CD4-positive, alpha-beta T cell treated with Interleukin-6 at 100 ng/mL for 8 hours (primary cell): Measurements from ENCODE around the gene FGGY.

Source experiments
- DNase-seq: peaks from one replicate; pipeline ENCODE4 v3.0.0-alpha.2; 2020; ENCODE audit warnings: mixed read lengths, low spot score

The FGGY gene

DNA sequence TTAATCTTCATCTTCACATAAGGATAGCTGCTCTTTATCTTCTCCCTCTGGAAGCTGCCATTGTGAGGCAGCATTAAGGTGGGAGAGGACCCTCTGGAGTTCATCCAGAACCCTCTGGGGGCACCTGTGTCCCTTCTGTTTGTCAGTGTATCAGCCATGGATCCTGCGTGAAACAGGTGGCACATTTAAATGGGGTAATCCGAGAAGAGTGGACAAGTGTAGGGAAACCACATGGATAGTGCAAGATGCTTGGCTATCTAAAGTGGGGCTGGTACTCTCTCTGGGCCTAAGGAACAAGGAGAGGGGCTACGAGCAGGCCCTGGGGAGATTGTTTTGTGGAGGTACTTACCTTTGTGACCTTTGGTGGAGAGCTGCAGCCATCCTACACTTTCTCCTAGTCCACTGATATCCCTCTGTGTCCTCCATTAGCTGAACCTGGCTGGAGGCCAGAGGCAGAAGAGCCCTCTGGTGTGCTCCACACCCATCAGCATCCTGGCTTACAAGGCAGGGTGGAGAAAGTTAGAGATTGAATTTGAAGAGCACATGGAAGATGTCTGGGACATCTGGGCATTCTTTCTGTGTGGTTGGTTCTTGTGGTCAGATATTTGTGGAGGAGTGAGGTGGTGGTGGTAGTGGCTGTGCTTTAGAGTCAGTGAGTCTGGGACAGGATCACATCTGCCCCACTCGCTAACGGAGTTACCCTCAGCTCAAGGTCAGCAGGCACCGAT, 117.7 kb downstream of the FGGY start:
- no peak for DNase-seq

DNA sequence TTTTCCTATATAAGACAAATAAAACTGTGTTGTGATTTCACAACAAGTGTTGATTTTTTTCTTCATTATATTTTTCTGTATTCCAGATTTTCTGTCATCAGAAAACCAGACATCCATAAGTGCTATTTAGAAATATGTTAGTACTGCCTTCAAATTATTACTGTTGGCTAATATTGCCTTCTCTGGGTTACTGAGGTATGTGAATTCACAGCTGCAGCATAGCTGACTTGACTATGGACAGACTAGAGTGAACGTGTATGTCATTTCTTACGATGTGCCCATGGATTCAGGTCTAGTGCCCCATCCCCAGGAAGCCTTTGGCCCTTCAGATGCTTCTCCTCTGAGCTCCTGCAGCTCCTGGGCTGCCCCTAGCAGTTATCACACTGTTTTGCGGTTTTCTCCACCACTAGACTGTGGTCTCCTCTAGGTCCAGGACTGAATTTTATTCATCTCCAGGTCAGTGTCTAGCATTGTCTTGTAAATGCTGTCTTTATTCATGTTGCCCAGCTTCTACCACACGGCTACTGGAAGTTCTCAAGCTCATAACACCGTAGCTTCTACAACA, 118.5 kb downstream of the FGGY start:
- no peak for DNase-seq

DNA sequence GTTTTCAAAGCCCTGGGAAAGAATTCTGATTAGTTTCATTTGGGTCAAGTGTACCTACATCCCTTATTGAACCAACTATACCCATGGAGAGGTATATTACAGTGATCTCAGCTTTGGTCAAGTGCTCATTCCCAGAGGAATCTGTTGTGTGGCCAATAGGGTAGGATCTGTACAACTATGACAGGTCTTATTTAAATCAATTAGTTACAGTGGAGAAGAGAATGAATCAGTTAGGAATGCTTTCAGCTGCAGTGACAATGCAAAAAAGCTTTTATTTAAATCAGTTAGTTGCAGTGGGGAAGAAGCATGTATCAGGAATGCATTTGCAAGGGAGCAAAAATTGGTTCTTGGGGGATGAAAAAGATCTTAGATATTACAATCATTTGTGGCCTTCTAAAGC, 119.0 kb downstream of the FGGY start:
- DNase-seq = no peak

DNA sequence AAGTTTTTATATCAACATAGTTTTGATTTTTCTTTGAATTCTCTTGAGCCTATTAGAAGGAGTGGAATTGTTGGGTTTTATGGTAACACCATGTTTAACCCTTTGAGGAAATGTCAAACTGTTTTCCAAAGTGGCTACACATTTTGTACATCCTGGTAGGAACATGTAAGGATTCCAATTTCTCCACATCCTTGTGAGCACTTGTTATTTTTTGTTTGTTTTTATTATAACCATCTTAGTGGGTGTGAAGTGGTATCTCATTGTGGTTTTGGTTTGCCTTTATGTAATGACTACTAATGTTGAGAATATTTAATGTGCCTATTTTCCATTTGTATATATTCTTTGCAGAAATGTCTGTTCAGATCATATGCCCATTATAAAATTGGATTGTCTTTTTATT, 120.5 kb downstream of the FGGY start:
- no peak for DNase-seq

DNA sequence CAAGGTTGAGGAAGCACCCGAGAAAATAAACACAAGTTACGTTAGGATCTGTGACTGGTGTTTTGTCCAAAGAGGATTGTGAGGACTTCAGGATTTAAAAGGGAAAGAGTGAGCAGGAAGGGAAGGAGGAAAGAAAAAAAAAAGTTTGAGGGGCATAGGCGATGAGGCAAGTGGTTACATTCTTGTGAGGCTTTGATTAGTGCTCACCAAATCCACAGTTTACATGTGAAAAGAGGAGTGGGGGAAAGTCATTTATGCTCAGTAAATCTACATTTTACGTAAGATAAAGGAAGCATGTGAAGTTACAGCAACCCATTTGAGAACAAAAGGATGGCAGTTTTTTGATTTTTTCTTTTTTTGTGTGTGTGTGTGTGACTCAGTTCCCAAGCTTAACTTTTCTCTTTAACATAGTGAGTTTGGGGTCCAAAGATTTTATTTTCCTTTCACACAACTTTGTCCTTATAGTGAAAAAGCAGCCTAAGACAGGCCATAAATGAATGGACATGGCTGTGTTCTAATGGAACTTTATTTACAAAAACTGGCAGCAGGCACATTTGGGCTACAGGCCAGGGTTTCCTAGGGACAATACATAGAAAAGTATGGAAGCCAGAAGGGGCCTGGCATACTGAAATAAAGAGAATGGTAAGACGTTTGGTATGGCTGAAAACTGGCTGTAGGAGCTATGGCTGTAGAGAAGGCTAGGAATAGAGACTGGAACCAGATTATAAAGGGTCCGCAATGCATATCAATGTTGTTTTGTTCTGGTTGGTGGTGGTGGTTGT, 121.7 kb downstream of the FGGY start:
- DNase-seq = no peak

DNA sequence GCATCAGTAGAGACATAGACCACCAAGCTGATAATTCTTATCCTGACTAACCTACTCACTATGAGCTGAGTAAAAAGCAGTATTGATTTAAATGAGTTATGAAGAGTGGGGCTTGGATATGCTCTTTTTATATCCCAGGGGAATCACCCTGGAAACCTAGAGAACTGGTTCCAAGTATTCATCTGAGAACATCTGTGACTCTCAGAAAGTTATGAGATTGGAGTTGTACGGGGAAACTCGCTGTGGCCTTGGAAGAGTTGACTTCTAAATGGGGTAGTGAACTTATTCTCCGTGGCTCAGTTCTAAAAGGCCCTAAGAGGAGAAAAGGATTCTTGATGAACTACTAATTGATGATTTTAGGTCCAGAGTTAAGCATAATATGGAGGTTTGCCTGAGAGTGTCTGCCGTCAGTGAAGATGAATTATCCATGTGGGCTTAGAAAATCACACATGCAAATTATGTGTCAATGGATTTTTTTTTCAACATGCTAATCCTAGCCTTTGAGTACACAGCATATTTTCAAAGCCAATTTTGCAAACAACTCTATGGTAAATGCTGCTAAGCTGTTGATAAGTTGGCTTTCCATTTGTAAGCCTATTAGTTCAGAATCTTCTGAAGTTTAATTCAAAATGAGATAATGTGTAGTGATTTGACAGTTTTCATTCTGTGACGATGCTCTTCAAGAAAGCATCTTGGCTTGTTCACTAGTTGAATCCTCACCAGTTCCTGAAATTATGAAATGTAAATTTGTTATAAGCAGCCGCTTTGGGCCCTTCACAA, 122.7 kb downstream of the FGGY start:
- no peak for DNase-seq

DNA sequence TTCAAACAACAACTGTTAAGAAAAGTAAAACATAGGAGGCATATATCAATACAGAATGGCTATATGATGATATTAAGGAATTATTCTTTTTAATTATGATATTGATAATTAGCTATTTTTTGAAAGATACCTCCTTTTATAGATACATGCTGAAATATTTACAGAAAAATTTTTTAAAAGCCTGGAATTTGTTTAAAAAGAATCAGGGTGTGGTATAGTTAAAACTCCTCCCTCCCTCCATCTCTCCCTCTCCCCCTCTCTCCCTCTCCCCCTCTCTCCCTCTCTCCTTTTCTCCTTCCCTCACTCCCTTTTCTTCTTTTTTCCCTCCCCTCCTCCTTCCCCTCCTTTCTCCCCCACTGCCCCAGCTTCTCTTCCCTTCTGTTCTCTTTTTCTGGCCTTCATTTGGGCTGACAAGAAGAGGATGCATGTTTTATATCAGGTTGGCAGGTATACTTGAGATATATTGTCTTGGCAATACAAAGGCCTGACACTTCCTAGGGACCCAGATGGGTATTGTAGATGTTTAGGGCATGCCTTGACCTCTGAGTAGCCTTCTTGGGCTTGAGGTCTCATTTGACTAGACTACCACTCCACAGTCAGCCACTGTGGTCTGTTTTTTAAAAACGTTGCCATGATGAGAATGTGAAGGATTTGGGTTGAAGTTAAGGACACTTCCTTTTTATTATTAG, 124.5 kb downstream of the FGGY start:
- DNase-seq = no peak

DNA sequence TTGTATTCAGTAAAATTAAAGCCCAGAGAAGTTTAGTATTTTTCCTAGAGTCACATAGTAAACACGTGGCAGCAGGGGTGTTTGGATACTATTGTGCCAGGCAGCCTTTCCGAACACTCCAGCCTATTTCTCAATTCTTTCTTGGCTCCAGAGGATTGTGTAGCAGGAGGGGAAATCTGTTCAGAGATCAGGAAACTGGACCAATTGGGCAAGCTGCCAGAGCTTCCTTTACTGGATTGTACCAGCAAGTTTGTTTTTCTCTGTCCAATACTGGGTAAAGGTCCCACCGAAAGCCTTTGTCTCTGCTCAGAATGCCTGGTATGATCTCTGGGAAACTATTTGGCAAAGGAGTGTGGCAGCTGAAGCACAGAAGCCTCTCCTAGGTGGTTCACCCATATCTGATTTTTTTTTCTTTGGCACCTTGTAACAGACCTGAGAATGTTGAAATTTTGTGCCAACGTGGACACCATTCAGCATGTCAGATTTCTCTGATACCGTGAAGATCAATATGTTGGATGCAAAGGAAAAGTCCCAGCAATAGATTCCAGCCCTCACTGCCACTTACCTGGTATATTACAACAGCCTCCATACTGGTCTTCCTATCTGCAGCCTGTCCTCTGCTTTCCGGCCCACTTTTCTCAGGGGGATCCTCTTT, 126.2 kb downstream of the FGGY start:
- no peak for DNase-seq

DNA sequence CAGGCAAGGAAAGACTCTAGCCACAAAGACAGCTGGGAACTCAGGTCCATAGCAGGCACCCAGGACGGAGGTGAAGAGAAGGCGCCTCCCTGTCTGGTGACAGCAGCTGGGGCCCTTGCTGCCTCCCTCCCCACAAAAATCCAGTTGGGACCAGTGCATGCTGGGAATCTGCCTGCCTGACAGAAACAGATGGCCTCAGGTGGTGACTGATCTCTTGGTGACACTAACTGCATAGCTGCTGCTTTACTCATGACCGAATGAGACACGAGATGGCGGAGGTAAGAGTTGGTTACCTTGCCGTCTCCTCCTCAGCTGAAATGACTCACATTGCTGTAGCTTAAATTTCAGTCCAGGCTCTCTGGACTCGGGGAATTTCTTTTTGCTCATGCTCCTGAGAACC, 130.3 kb downstream of the FGGY start:
- DNase-seq = no peak

DNA sequence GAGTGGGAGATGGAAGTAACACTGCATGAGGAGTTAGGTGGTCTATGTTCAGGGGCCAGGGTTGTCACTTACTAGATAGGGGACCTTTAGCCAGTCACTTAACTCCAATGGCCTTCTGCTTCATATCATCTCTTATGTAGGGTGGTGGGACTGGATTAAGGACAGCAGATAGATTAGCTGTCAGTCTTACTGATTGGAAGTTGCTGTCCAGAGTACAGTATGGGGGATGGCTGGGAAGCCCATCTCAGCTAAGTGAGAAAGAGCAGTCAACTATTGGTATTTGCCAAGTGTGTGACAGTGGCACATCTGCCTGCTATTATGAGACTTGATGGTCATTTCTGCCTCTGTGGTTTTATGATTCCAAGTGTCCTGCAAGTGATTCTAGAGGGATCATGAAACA, 130.9 kb downstream of the FGGY start:
- no peak for DNase-seq

DNA sequence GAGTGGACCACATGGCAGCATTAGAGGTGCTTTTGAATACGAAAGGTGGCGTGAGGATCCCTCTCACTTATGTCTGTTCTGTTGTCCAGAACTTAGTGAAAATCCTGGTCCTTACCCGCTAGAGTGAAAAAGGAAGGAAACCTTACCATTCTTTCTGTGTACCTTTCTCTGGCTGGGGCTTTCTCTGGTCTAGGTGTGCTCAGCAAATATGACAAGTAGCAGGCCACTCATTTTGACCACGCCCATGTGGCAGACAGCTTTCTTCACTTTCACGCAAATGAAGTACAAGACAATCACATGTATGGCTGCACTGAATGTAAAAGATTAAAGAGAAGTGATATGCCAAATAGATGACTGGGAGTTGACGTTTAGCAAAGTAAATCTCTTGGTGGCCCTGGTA, 131.9 kb downstream of the FGGY start:
- DNase-seq = no peak

DNA sequence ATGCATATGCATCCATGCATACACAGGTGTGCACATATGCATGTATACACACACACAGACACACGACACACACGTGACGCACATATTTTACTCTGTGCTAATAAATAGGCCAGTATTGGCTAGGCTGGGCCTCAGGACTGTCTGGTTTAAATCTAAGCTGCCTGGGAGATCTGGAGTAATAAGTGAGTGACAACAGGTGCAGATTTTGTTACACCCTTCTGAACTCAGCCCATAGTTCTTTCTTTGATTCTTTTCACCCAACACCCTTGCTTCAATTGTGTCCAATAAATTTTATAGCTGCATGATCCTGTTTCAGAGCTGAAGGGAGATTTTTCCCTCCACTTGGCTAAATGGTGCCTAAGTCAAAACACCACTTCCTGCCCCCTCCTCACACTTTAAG, 132.8 kb downstream of the FGGY start:
- DNase-seq = no peak

DNA sequence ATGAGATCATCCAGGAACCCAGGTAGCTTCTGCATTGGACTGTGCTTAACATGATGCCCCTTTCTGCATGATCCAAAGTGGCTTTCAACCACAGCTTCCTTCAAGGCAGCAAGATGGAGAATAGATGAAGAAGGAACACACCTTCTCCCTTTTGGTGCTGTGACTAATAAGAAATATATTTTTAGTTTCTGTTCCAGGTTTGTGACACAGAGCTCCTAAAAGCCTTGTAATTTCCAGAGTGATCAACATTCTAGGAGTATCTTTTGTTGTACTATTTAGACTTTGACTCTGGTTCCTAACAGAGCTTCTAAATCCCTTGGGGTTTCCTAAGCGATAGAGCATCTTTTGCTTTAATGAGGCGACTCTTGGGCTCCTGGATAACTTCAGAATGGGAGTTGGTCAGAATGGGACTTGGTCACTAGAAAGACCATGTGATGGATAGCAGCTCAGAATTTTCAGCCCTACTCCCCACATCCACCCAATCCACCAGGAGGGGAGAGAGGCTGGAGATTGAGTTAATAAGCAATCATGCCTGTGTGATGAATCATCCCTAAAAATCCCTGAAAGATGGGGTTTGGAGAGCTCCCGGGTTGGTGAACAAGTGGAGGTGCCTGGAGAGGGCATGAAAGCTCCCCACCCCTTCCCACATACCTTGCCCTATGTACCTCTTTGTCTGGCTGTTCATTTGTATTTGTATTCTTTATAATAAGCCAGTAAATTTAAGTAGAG, 134.8 kb downstream of the FGGY start:
- no peak for DNase-seq

DNA sequence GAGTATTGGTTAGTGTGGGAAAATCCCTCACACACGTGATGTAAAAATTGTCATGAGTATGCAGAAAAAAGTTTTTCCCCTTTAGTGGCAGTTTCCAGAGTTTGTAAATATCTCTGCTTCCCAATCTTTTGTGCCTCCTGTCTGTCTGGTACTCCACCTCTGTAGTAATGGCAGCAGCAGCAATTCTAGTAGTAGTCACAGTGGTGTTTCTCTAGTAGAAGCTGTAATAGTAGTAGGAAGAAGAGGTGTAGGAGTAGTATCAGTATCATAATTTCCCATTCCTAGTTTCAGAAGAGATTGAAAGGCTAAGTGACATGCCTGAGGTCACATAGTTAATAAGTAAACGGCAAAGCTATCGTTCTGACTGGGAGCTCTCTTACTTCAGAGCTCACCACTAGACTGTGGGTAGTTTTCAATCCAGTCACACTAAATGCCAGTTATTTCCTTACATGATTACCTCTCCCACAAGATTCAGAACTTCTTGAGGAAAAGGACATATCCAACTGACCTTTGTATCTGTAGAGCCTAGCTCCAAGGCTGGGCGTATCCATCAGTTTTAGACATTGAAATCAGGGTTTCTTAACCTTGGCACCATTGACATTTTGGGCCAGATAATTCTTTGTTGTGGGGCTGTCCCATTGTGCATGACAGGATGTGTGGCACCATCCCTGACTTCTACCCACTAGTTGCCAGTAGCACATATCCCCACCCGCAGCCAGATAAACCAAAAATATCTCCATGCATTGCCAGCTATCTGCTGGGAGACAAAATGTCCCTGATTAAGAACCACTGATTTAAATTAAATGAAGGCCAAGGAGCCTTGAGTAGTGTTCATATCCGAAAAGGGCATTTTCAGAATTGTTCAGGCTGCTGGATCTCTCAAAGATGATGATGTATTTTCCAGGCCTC, 135.9 kb downstream of the FGGY start:
- no peak for DNase-seq

DNA sequence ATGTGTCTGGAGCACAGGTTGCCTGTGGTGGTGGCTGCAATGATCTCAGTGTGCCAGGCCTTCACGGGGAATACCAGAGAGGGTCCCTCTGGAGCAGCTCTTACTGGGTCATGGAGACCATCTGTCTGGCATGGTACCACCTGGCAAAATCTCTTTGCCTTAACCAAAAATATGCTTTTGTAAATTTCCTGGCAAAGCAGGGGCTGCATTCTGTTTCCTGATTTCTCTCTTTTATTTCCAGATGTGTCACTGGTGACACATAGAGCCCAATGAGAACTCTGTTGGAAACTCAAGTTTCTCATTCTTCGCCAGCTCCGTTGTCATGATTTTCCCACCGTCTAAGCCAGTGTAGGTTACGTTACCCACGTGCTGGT, 136.5 kb downstream of the FGGY start:
- no peak for DNase-seq

DNA sequence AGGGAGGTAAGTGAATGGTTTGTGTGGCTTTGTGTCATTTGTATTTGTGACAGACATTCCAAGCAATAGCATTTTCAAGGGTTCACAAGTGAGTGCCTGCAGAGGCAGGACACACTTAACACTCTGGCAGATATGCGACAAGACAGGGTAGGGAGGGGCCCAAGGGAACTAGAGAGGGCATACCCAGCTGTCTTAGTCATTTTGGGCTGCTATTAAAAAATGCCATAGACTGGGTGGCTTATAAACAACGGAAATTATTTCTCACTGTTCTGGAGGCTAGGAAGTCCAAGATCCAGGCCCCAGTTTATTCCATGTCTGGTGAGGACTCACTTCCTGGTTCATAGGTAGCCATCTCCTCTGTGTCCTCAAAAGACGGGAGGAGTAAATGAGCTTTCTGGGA, 137.4 kb downstream of the FGGY start:
- no peak for DNase-seq

DNA sequence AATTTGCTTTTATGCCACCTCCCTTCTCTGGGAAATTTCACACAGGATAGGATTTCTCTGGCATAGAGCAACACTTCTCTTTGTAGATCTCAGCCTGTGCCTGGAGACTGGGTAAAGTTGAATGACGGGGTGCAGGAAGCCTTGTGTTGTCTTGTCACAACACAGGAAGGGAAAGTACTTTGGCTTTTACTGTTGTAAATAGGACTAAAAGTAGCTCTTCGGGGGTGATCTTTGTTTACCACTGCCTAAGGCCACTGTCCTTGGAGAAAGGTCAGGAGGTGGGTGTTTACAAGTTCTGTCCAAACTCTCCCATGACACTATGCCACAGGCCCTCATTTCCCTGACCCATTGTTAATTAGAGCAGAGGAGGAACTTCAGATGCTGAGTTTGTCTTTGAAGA, 139.7 kb downstream of the FGGY start:
- no peak for DNase-seq

DNA sequence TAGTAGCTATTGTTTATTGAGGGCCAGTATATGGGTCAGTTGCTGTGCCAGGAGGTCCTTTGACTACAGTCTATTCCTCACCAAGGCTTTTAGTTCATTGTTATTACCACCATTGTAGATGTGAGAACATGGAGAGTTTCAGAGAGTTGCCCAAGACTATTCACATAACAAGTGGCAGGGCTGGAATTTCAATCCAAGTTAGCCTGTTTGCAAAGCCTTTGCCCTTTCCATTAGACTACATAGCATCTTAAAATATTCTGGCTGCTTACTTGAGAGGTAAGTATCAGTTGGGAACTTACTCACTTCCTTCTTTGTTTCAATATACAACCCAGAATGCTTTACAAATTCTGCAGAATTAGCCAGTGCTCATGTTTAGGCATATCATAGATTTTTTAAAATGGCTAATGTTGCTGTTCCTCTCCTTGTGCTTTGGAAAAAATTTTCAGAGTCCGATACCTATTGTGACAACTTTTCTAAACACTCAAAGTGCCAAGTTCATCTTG, 141.2 kb downstream of the FGGY start:
- no peak for DNase-seq

DNA sequence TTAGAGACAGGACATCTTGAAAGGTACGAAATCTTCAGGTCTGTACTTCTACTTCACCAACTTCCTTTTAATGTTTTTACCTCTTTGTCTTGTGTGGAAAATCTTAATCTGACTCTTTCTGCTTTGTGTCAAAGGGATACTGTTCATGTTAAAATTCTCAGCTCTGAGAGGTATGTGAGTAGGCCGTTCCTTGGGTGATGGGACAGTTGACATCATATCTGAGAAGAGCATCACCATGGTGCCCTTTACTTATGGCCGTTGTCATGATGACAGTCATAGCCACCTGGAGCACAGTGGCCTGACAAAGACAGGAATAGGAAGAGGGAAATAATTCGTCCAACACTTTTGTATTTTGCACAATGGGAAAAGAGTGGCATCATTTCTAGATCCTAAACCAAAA, 145.6 kb downstream of the FGGY start:
- DNase-seq = no peak

DNA sequence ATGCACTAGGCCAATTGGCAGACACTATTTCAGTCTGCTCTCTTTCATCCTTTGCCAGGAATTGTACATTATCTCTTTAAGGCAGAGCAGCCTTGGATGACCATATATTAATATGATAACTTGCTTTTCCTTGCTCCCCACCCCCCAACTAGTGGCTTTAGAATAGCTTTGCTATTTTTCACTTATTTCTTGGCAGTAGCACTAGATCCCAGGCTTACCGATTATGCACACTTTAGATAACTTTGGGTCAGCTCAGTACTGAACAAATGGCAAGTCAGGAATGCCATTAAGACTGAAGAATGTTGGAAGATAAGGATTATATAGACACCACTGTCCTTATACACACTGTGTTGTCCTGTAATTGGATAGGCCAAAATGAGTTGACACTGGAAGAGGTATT, 146.4 kb downstream of the FGGY start:
- DNase-seq = no peak
